ENCODE data around the gene ZNRF2. TPM values are rescaled to one million over a fixed set of nuclear protein-coding genes. Genes with fewer than 3 reads are reported as not detected.

Gene ZNRF2
- polyA plus RNA-seq, 1 experiment: 0.74 TPM

DNA sequence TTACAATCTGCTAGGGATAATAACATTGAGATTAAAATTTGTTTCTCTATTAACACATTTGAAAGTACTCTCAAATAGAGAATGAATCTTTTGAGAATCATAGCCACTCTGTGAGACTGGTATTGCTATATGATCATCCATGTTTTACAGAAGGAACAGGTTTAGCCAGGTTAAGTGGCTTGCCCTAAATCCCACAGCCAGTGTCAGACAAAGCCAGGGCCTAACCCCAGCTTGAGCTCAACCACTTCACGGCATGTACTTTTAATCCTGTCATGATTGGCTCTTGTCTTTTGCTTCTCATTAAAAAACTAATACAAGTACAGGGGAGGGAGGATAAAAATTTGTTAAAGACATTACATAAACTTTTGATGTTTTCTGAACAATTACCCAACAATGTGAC, 3.8 kb upstream of the ZNRF2 start:
- TF ChIP-seq, protein P1, sequence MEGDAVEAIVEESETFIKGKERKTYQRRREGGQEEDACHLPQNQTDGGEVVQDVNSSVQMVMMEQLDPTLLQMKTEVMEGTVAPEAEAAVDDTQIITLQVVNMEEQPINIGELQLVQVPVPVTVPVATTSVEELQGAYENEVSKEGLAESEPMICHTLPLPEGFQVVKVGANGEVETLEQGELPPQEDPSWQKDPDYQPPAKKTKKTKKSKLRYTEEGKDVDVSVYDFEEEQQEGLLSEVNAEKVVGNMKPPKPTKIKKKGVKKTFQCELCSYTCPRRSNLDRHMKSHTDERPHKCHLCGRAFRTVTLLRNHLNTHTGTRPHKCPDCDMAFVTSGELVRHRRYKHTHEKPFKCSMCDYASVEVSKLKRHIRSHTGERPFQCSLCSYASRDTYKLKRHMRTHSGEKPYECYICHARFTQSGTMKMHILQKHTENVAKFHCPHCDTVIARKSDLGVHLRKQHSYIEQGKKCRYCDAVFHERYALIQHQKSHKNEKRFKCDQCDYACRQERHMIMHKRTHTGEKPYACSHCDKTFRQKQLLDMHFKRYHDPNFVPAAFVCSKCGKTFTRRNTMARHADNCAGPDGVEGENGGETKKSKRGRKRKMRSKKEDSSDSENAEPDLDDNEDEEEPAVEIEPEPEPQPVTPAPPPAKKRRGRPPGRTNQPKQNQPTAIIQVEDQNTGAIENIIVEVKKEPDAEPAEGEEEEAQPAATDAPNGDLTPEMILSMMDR (IDR thresholded peaks at IDR 0.05; ENCODE audit: low read depth, low read length): no peak
- Histone ChIP-seq H3K27me3 (ENCODE audit: control insufficient read depth, insufficient read depth, low read length) (no peaks in the 10 kb centered on the region), H3K27ac (ENCODE audit: low read depth, low read length) (no peak overlapping the region), H3K9me3 (ENCODE audit: control insufficient read depth, insufficient read depth, low read length) (no peaks in the 10 kb centered on the region), H3K4me3 (ENCODE audit: low read depth, low read length) (no peak overlapping the region)
- DNase-seq (ENCODE audit: low read depth, low spot score): no peak
- CTCF ChIA-PET: no interaction called here
- POLR2A ChIA-PET: no interaction called here

- TF ChIP-seq, protein P1 (IDR thresholded peaks at IDR 0.05; ENCODE audit: low read depth, low read length): no peak
- POLR2A ChIA-PET: no interaction called here
- Histone ChIP-seq H3K27me3 (ENCODE audit: control insufficient read depth, insufficient read depth, low read length) (no peaks in the 10 kb centered on the region), H3K27ac (ENCODE audit: low read depth, low read length) (no peak overlapping the region), H3K4me3 (ENCODE audit: low read depth, low read length) (no peak overlapping the region), H3K9me3 (ENCODE audit: control insufficient read depth, insufficient read depth, low read length) (no peaks in the 10 kb centered on the region)
- DNase-seq (ENCODE audit: low read depth, low spot score): no peak
- CTCF ChIA-PET: no interaction called here
These were observed 3.1 kb upstream of the ZNRF2 start for GRCh38 chr7:30281263-30281662.

DNA sequence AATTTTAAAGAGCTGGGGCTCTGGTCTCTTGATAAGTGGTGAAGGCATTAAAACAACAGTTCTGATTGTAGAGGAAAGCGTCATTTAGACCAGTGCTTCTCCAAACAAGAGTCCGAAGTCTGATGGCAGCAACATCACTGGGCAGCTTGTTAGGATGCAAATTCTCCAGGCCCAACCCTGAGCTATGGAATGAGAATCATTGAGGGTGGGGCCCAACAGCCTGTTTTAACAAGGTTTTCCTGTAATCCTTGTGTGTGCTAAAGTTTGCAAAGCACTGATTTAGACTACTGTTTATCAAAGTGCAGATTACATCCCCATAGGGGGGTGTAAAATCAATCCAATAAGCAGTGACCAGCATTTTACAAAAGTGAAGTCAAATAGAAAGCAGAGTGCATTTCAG, 2.6 kb upstream of the ZNRF2 start:
- no peak overlapping the region for H3K4me3 ChIP-seq (ENCODE audit: low read depth, low read length)
- no peaks in the 10 kb centered on the region for H3K9me3 ChIP-seq (ENCODE audit: control insufficient read depth, insufficient read depth, low read length)
- ChIA-PET POLR2A (no interaction called here), CTCF (no interaction called here)
- no peaks in the 10 kb centered on the region for H3K27me3 ChIP-seq (ENCODE audit: control insufficient read depth, insufficient read depth, low read length)
- TF ChIP-seq, protein P1 (IDR thresholded peaks at IDR 0.05; ENCODE audit: low read depth, low read length): no peak
- no peak for DNase-seq (ENCODE audit: low read depth, low spot score)
- no peak overlapping the region for H3K27ac ChIP-seq (ENCODE audit: low read depth, low read length)

DNA sequence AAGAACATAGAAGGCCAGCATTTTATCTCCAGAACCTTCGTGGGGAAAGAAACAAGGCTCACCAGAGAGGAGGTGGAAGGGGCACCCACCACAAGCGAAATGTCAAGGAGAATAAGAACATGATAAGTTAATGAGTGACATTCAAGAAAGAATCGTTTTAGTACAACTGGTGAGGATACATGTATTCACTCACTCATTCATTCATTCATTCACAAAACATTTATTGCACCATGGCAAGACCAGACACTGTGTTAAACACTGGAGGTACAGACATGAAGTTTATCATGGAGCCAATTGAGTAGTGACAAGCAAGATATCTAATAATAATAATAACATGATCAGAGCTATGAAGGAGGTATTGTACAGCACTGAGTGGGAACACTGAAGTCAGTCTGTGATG, 1.7 kb upstream of the ZNRF2 start:
- ChIA-PET POLR2A (no interaction called here), CTCF (interaction anchor here (0.6 to 2.1 kb wide), 2 partner anchors 8 to 225 kb away, joined by 3 to 6 read pairs; no protein-coding TSS in a partner anchor)

DNA sequence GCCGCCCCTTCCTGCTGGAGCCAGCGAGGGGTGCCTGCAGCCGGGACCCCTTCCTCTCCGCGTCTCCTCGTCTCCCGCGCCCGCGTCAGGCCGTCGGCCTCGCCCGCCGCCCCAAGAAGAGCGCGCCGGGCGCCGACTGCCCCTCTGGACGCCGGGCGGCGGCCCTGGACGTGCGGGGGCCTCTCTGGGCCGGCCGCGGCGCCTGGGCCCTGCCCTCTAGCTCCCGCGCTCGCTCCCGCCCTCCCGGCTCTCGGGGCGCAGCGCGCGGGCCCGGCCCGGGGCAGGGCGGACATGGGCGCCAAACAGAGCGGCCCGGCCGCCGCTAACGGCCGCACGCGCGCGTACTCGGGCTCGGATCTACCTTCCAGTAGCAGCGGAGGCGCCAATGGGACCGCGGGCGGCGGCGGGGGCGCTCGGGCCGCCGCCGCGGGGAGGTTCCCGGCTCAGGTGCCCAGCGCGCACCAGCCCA, 704 bp downstream of the ZNRF2 start:
- peak overlapping the region; percentile 70 for H3K4me3 ChIP-seq (ENCODE audit: low read depth, low read length)
- DNase-seq (ENCODE audit: low read depth, low spot score): no peak
- no peaks in the 10 kb centered on the region for H3K9me3 ChIP-seq (ENCODE audit: control insufficient read depth, insufficient read depth, low read length)
- no peaks in the 10 kb centered on the region for H3K27me3 ChIP-seq (ENCODE audit: control insufficient read depth, insufficient read depth, low read length)
- TF ChIP-seq, protein P1 (IDR thresholded peaks at IDR 0.05; ENCODE audit: low read depth, low read length): no peak
- no peak overlapping the region for H3K27ac ChIP-seq (ENCODE audit: low read depth, low read length)
- CTCF ChIA-PET: no interaction called here
- POLR2A ChIA-PET: no interaction called here

More for the DNA sequence above, 1.7 kb upstream of the ZNRF2 start:
- H3K27me3 ChIP-seq (ENCODE audit: control insufficient read depth, insufficient read depth, low read length): no peaks in the 10 kb centered on the region
- H3K9me3 ChIP-seq (ENCODE audit: control insufficient read depth, insufficient read depth, low read length): no peaks in the 10 kb centered on the region
- H3K4me3 ChIP-seq (ENCODE audit: low read depth, low read length): no peak overlapping the region
- no peak overlapping the region for H3K27ac ChIP-seq (ENCODE audit: low read depth, low read length)
- DNase-seq (ENCODE audit: low read depth, low spot score): no peak
- TF ChIP-seq, protein P1 (IDR thresholded peaks at IDR 0.05; ENCODE audit: low read depth, low read length): no peak

All from AG04450 (cell line).